Subcutaneous adipose tissue (tissue), 4 donors: ENCODE measurements around the gene EEA1. TPM values are rescaled to one million over a fixed set of nuclear protein-coding genes. Genes with fewer than 3 reads are reported as not detected.

ENCODE experiments used
- total RNA-seq, 4 donors: library from RNA; depleted of rRNA; stranded (reverse); fragments of >200 nt; gene quantifications; one replicate each; pipeline ENCODE4 v1.1.0, GENCODE V29; 2016
- TF ChIP-seq, protein P1 (sequence below): fragments of 450-650 bp; IDR thresholded peaks from one replicate; pipeline ENCODE4 v1.5.1; 2016; ENCODE audit warnings: low read depth, mild to moderate bottlenecking, control low read depth, antibody characterized with exemption, moderate library complexity

Gene EEA1
- total RNA-seq, 4 donors from 2014 or later: 43.9 to 59.5 (median 53.9) TPM

GRCh38 chr12:92784797-92785562 lies 144.1 kb downstream of the EEA1 start:
- TF ChIP-seq, protein P1, sequence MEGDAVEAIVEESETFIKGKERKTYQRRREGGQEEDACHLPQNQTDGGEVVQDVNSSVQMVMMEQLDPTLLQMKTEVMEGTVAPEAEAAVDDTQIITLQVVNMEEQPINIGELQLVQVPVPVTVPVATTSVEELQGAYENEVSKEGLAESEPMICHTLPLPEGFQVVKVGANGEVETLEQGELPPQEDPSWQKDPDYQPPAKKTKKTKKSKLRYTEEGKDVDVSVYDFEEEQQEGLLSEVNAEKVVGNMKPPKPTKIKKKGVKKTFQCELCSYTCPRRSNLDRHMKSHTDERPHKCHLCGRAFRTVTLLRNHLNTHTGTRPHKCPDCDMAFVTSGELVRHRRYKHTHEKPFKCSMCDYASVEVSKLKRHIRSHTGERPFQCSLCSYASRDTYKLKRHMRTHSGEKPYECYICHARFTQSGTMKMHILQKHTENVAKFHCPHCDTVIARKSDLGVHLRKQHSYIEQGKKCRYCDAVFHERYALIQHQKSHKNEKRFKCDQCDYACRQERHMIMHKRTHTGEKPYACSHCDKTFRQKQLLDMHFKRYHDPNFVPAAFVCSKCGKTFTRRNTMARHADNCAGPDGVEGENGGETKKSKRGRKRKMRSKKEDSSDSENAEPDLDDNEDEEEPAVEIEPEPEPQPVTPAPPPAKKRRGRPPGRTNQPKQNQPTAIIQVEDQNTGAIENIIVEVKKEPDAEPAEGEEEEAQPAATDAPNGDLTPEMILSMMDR: no peak

GRCh38 chr12:92784356-92784755 lies 144.7 kb downstream of the EEA1 start:
- TF ChIP-seq, protein P1: no peak

- TF ChIP-seq, protein P1: no peak
Measured at GRCh38 chr12:92779902-92780301, 149.2 kb downstream of the EEA1 start.

DNA sequence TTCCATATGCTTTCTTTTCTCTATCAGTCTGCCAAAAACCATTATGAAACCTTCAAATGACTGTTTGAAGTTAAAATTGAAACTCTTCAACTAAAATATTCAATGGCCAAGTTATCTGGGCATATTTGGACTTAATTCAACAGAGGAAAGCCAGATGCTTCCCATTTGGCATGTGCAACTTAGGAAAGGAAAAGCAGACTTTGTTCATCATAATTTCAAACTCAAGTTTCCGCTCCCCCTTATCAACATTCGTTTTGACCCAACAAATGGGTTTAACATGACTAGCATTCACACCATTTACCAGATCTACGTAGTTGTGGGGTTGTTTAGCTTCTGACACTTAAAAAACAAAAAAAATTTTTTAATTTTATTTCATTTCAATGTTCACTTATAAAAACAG lies 150.6 kb downstream of the EEA1 start:
- TF ChIP-seq, protein P1: no peak

GRCh38 chr12:92775416-92775815 lies 153.7 kb downstream of the EEA1 start:
- TF ChIP-seq, protein P1: no peak

GRCh38 chr12:92771001-92771400 lies 158.1 kb downstream of the EEA1 start:
- TF ChIP-seq, protein P1: no peak

DNA sequence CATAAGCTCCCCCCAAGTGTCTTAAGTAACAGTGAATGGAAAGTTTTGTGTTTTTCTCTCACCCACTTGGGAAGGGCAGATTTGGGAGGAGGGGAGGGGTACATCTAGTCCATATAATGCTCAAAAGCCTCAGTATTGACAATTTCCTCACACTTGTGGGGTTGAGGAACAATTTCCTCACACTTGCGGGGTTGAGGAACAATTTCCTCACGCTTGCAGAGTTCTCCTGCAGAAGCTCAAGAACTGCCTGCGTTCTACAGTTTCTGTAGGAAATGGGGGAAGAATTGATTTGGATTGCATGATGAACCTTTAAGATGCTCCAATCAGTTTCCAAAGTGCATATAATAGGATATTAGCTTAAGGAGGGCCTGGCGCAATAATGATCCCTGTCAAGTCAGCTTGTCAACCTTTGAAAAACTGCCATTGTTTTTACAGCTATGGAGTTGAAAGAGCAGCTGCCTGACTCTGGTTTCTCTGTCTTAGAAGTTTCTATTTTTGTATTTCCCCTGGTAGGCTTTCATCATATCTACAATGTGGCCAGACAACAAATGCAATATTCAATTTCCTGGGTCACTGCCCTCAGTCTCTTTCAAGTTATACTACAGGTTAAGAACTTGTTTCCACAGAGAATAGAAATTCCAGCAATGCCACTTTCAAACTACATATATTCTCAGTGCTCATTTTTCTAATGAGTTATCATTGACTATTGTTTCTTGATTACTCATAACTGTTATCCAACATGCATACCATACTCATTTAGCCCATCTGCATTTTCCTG lies 159.8 kb downstream of the EEA1 start:
- TF ChIP-seq, protein P1: no peak
